Pancreas (tissue), 10 donors: Measurements from ENCODE around the gene USP13. TPM values are rescaled to one million over a fixed set of nuclear protein-coding genes. Genes with fewer than 3 reads are reported as not detected.

Experiments used
- ATAC-seq, 4 donors: fragments of 200-7000 bp; cut with Tn5 transposase; one replicate each; pipeline versions ENCODE4 v1.8.0 to v1.9.1; 2020; ENCODE audit warnings: mild to moderate bottlenecking in 4 of 4, moderate library complexity in 4 of 4
- DNase-seq, 6 donors: peaks; one replicate each; pipeline ENCODE4 v3.0.0-alpha.2; 2020
- FAIRE-seq: peaks from 2 replicates; lab custom pipeline; 2012; peaks lifted over from hg19 to GRCh38; lab: Jason Lieb, UNC
- H3K27ac ChIP-seq, 4 donors: fragments of 200-600 bp; sonication (generic); 1 replicate in 3 of 4; 2 replicates in 1 of 4; pipeline versions ENCODE4 v1.5.0 to v1.8.0; 2020
- H3K27me3 ChIP-seq, 4 donors: fragments of 200-600 bp; one replicate each; pipeline ENCODE4 v1.8.0; 2021
- H3K36me3 ChIP-seq, 3 donors: fragments of 200-600 bp; sonication (generic) in 1 of 3; one replicate each; pipeline versions ENCODE4 v1.5.0 to v1.8.0; 2020 to 2021
- H3K4me1 ChIP-seq, 3 donors: fragments of 200-600 bp; one replicate each; pipeline ENCODE4 v1.8.0; 2021
- H3K4me3 ChIP-seq, 4 donors: fragments of 200-600 bp; sonication (generic) in 2 of 4; one replicate each; pipeline versions ENCODE4 v1.5.0 to v1.8.0; 2020 to 2021
- H3K9me3 ChIP-seq, 4 donors: fragments of 200-600 bp; one replicate each; pipeline ENCODE4 v1.8.0; 2021
- WGBS, 2 donors: extraction: QIAGEN DNeasy Blood & Tissue Kit; methylation state at CpG; one replicate each; pipeline ENCODE4 v1.1.7; 2013; 5-methylcytosine and 5-hydroxymethylcytosine counted together
- intact Hi-C, 3 donors: fragments of 100-400 bp; cut with DNase I; formaldehyde crosslinking; loops; one replicate each; pipeline versions ENCODE4 v1.11.1 to v1.14.2; 2022
- polyA plus RNA-seq, 2 donors: library from polyadenylated mRNA; stranded (reverse); fragments of 200-250 nt; gene quantifications; one replicate each; pipeline ENCODE4 v1.2.3, GENCODE V29; 2013
- total RNA-seq, 6 donors: library from RNA; stranded (reverse); fragmentation: NEBNext Ultra II Directional in 4 of 6; extraction: Animal tissue kit (Norgen Biotek cat#: 25700) in 4 of 6; gene quantifications; one replicate each; pipeline versions ENCODE4 v1.2.1 to v1.2.4, GENCODE V29; 2021 to 2023
- TF ChIP-seq, protein P1 (sequence below), 4 donors: fragments of 200-600 bp; sonication (generic) in 3 of 4; IDR thresholded peaks; one replicate each; pipeline versions ENCODE4 v1.5.0 to v1.8.0; 2021; ENCODE audit warnings: antibody characterized with exemption in 4 of 4
- donor health status: healthy with polysubstance abuse.
- donor health status: DM: no; HTN: no; CAD: no; lungs with moderate emphysema.
- donor health status: DM: no; HTN: no; CAD: no.
- donor health status: control.
- donor health status: control.
- donor health status: Bipolar disorder and iron deficiency.
- donor health status: DM: yes; HTN: yes; CAD: no.
- donor health status: DM: no; HTN: no; CAD: no.
- donor health status: DM: no; HTN: no; CAD: no.
- donor health status: DM: yes; HTN: yes; CAD: no.

The USP13 gene
- total and polyA plus RNA-seq, 8 donors, result 1.1 to 6.1 (median 4.8) TPM

GRCh38 chr3:179788996-179789395, 136.2 kb downstream of the USP13 start:
- DNase-seq (no peak), FAIRE-seq (no peak), ATAC-seq (peak in 1 of 4 donors; percentile 48)
- TF ChIP-seq, protein P1, sequence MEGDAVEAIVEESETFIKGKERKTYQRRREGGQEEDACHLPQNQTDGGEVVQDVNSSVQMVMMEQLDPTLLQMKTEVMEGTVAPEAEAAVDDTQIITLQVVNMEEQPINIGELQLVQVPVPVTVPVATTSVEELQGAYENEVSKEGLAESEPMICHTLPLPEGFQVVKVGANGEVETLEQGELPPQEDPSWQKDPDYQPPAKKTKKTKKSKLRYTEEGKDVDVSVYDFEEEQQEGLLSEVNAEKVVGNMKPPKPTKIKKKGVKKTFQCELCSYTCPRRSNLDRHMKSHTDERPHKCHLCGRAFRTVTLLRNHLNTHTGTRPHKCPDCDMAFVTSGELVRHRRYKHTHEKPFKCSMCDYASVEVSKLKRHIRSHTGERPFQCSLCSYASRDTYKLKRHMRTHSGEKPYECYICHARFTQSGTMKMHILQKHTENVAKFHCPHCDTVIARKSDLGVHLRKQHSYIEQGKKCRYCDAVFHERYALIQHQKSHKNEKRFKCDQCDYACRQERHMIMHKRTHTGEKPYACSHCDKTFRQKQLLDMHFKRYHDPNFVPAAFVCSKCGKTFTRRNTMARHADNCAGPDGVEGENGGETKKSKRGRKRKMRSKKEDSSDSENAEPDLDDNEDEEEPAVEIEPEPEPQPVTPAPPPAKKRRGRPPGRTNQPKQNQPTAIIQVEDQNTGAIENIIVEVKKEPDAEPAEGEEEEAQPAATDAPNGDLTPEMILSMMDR (IDR thresholded peaks at IDR 0.05), result no peak
- H3K4me1 ChIP-seq, result peaks cover 0 to under 1% (median 0%) of the 10 kb centered on the region in 3 donors
- H3K9me3 ChIP-seq, result no peaks in the 10 kb centered on the region
- 58 to 63% methylated on average over 1 of the region's 1 CpG for WGBS, 2 donors
- no peak overlapping the region for H3K4me3 ChIP-seq
- H3K27ac ChIP-seq, result no peak overlapping the region
- no peaks in the 10 kb centered on the region for H3K27me3 ChIP-seq
- intact Hi-C loops, result no loop called here
- no peaks in the 10 kb centered on the region for H3K36me3 ChIP-seq

- ATAC-seq (no peak), DNase-seq (no peak), FAIRE-seq (no peak)
- TF ChIP-seq, protein P1 (IDR thresholded peaks at IDR 0.05), result no peak
- 93 to 94% methylated on average over 3 of the region's 3 CpGs for WGBS, 2 donors
- intact Hi-C loops, result no loop called here
- Histone ChIP-seq H3K4me1 (peaks cover 0 to 14% (median 0%) of the 10 kb centered on the region in 3 donors), H3K9me3 (no peaks in the 10 kb centered on the region), H3K27me3 (no peaks in the 10 kb centered on the region), H3K36me3 (no peaks in the 10 kb centered on the region), H3K27ac (no peak overlapping the region), H3K4me3 (no peak overlapping the region)
Measured at GRCh38 chr3:179791793-179792192, 139.0 kb downstream of the USP13 start.

GRCh38 chr3:179794355-179794754, 141.5 kb downstream of the USP13 start:
- TF ChIP-seq, protein P1 (IDR thresholded peaks at IDR 0.05), result no peak
- H3K27me3 ChIP-seq, result no peaks in the 10 kb centered on the region
- H3K27ac ChIP-seq, result no peak overlapping the region
- ATAC-seq, result peak; percentile 63 to 82 (median 68)
- DNase-seq, result peak in 3 of 6 donors; percentile 14 to 29 (median 23)
- H3K4me3 ChIP-seq, result no peak overlapping the region
- H3K9me3 ChIP-seq, result no peaks in the 10 kb centered on the region
- 25 to 26% methylated on average over 4 of the region's 4 CpGs for WGBS, 2 donors
- intact Hi-C loops, result no loop called here
- H3K4me1 ChIP-seq, result peaks cover 0 to 26% (median 6%) of the 10 kb centered on the region in 3 donors
- FAIRE-seq, result no peak
- H3K36me3 ChIP-seq, result no peaks in the 10 kb centered on the region

GRCh38 chr3:179796421-179796820, 143.6 kb downstream of the USP13 start:
- intact Hi-C loops, result no loop called here
- Histone ChIP-seq H3K36me3 (no peaks in the 10 kb centered on the region), H3K27ac (no peak overlapping the region), H3K9me3 (no peaks in the 10 kb centered on the region), H3K4me1 (peaks cover 0 to 26% (median 6%) of the 10 kb centered on the region in 3 donors), H3K4me3 (no peak overlapping the region), H3K27me3 (no peaks in the 10 kb centered on the region)
- 69% methylated on average over 4 of the region's 4 CpGs for WGBS, 2 donors
- FAIRE-seq, result no peak
- TF ChIP-seq, protein P1 (IDR thresholded peaks at IDR 0.05), result no peak
- ATAC-seq, result no peak
- no peak for DNase-seq

- intact Hi-C loops, result no loop called here
Measured at GRCh38 chr3:179797192-179797591, 144.4 kb downstream of the USP13 start.

More at GRCh38 chr3:179797192-179797591, 144.4 kb downstream of the USP13 start:
- Histone ChIP-seq H3K27me3 (no peaks in the 10 kb centered on the region), H3K4me1 (peaks cover 0 to 26% (median 6%) of the 10 kb centered on the region in 3 donors), H3K4me3 (no peak overlapping the region), H3K27ac (no peak overlapping the region), H3K36me3 (no peaks in the 10 kb centered on the region), H3K9me3 (no peaks in the 10 kb centered on the region)
- FAIRE-seq (no peak), ATAC-seq (peak; percentile 70 to 88 (median 80)), DNase-seq (no peak)
- TF ChIP-seq, protein P1 (IDR thresholded peaks at IDR 0.05), result no peak
- WGBS, 2 donors, result 23 to 25% methylated on average over 1 of the region's 1 CpG
